Stimulated activated CD4-positive, alpha-beta T cell treated with anti-CD3 and anti-CD28 coated beads, Interleukin-12 subunit alpha, Interleukin-12 subunit beta, amount 100 ng/mL, for 24 hours (primary cell): ENCODE results near the gene FGFBP1.
"Not testable (repeated sequence)": the region's sequence is repeated elsewhere in the genome, so short reads cannot be mapped to it uniquely, and the experiment has no call there.

Experiments used
- DNase-seq, 2 experiments: peaks; one replicate each; pipeline ENCODE4 v3.0.0-alpha.2; 2020; ENCODE audit warnings: low read depth in 2 of 2

The FGFBP1 gene

DNA sequence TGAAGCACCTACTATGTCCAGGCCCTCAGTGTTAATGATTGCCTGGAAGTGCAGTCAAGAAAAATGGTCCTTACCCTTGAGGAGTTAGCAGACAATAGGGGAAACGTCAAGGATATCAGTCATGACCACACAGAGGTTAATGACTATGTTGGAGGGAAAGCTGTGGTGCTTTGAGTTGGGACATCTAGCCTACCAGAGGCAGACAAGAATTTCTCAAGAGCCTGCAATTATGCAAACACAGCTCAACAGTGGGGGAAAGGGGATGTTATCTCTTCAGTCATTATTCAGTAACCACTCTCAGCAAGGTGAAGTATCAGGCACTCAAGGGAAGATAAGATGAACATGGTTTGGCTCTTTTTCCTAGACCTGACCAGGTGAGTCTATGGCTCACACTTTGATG lies 7.0 kb upstream of the FGFBP1 start:
- DNase-seq = no peak

DNA sequence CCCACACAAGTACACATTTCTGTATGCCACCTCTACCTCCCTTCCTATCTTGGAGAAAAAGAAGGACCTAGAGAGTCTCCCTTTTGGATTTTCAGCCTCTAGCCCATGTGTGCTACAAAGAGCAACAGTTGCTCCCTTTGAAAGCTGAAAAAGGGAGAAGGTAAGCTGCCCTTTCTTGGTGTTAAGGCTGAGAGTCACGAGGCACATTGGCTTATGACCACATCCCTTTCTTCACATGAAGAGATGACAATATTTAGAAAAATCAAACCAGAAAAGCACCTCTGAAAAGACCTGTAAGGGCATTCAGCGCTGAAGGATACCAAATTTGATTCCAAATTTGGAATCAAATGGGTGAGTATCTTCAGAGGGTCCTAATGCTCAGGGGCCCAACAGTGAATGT lies 6.4 kb upstream of the FGFBP1 start:
- DNase-seq = no peak

DNA sequence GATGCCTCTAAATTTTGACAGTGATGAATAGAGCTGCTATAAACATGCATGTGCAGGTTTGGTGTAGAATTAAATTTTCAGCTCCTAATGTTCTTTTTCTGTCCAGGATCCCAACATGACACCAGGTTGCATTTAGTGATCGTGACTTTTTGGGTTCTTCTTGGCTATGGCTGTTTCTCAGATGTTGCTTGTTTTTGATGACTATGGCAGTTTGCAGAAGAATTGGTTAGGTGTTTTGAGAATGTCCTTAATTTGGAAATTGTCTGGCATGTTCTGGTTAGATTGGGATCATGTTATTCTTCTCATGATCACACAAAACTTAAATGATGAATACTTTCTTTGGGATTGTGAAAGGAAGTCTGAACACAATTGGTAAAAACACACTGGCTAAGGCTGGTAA lies 3.7 kb upstream of the FGFBP1 start:
- DNase-seq = no peak

DNA sequence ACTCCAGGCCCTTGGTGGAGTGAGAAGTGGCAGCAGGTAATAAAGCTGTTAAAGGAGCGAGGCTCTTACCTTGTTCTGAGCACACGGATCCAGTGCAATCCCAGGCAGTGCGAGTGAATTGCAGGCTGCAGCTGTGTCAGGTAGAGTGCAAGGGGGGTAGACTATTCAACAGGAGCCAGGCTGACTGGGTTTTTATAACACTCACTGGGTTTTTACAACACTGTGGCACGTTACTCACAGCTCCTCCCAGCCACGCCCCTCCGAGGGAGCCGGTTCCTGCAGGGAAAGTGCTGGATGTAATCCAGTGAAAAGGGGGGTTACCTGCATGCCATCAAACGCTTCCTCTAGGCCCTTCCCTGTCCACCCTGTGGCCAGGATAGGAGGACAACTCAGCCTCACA lies 358 bp downstream of the FGFBP1 start:
- no peak for DNase-seq

DNA sequence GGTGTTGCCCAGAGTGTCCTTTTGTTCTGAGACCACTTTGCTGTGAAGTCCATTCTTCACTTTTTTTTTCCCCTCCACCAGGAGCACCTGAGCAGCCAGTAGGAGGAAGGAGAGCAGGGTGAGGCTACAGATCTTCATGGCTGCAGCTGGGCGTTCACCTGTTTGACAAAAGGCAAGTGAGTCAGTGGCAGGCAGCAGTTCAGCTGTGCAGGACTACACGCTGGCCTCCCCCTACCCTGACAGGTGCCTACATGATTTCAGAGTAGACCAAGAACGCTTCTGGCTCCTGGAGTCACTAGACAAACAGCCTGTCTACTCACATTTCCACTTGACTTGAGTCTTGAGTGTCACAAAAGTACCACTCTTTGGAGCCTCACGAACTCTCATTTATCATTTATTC lies 2.0 kb downstream of the FGFBP1 start:
- no peak for DNase-seq

DNA sequence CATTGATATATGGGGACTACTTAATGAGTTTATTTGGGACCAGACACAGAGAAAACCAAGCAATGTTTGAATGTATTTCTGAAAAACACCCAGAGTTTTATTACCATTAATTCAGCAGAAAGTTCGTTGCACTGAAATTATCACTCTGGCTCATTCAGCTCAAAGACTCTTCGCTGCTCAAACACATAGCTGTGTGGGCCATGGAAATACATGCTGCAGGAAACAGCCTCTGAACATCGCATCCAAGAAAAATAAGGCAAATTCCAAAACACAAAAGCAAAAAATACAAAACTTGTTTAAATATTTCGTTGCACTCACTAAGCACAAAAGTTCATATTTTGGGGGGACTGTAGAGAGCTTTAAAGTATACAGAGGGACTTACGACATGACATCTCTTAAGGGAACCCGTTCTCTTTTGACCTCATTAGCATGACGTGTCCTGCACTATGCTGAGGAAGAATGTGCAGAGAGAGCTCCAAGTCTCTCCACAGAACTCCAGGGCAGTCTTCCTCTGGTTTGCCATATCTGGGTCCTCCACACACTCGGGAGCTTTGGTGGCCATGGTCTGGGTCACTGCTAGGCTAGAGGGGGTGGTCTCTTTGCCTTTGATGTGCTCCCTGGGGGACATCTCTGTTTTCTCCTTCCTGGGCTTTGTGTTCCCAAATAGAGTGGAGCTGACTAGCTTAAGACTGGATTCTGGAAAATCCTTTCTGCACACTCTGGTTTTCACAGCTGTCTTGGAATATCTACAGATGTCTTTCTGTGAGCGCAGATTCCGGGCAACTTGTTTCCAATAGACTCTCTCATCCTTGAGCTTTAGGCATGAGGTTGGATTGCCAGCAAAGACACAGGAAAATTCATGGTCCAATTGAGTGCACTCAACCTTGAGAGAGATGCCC lies 2.8 kb downstream of the FGFBP1 start:
- DNase-seq = no peak

DNA sequence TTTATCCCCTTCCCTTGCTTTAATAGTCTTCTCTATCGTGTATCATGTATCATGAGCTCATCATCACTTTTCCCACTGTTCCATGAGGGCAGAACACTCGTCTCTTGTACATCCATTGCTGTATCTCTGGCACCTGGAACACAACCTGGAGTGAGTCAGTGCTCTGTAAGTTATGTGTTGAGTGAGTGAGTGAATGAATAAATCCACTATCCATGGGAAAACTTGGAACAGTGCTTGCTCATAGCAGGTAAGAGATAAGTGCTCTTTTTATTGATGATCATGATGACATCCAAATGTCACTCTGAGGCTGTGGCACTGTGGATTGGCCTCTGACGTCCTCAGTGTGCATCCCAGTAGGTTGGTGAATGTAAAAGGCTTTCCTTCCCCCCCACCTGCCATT lies 4.3 kb downstream of the FGFBP1 start:
- no peak for DNase-seq

DNA sequence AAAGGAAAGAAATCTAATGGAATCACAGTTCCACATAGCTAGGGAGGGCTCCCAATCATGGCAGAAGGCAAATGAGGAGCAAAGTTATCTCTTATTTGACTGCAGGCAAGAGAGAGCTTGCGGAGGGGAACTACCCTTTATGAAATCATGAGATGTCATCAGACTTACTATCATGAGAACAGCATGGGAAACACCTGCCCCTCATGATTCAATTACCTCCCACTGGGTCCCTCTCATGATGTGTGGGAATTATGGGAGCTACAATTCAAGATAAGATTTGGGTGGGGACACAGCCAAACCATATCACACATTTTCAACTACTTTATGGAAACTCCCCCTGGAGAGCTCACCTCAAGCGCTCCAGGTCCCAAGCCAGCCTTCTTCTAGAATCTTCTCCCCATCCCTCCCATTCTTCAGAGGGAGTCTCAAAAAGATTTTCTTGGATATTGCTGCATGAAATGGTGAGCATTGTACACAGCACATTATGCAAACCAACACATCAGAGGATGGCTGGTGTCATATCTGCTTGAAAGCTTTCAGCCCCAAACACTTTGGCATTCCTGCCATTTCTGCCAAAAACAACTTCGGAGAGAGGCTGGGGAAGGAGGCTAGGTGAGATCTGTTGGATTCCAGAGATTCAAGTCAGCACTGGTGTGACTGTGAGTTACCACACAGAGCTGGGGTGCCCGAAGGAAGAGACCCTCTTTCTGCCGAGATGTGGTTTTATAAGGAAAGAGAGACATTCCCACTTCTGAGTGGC lies 6.9 kb downstream of the FGFBP1 start:
- DNase-seq = no peak

DNA sequence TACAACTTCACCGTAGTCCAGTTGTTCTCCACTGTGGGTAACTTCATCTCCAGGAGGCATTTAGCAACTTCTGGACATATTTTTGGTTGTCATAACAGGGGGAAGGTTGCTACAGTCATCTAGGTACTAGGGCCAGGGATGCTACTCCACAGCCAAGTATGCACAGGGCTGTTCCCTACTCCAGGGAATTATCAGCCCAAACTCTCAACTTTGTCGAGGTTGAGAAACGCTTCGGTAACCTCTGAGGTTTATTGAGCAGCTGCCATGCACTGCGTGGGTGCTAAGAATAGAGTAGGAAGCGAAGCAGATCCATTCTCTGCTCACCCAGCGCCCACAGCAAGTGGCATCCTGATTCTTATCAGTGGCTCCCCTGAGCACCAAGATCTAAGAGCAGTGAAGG lies 8.2 kb downstream of the FGFBP1 start:
- DNase-seq = no peak

DNA sequence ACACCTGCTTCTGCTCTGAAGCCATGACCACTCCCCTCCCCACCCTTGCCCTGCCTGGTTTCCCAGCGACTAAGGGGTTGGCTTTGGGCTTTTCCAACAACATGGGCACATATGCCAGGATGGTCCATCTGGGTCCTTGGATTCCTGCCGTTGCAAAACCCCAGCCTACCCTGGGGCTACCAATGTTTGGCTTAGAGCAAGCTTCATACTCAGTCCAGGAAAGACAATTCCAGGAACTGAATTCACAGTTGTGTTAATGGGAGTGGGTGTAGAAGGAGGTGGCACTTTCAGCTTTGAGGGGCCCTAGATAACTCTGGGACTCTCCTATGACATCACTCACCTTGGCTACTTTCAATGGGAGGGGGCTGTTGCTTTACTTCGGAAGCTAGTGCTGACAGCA lies 9.0 kb downstream of the FGFBP1 start:
- DNase-seq = no peak

DNA sequence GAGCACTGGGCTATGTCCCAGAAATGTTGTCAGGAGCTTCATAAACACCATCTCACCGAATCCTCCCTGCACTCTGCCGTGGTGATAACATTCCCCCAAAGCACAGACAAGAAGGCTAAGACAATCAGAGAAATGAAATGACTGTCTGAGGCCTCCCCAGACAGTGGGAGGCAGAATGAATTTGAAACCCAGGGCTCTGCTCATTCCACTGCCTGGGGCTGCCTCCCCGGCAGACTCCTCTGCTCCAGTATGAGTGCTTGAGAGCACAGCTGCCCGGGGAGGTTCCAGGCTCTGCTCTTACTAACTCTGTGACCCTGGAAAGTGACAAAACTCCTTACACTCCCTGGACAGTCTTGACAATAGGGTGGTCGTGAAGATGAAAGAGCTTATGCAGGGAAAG lies 9.7 kb downstream of the FGFBP1 start:
- no peak for DNase-seq

DNA sequence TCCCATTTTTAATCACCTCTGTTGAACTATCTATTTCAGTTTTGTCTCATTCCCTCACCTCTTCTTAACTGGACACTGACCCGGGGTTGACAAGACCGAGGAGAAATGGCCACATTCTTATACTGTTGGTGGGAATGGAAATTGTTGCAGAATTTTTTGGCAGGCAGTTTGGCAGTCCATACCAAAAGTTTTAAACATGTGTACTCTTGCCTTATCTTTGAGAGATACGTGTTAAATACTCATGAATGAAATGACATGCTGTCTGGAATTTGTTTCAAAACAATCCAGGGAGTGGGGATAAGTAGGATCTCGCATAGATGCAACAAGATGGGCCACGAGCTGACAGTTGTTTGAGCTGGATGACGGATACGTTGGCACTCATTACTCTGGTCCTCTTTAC lies 12.1 kb downstream of the FGFBP1 start:
- no peak for DNase-seq

DNA sequence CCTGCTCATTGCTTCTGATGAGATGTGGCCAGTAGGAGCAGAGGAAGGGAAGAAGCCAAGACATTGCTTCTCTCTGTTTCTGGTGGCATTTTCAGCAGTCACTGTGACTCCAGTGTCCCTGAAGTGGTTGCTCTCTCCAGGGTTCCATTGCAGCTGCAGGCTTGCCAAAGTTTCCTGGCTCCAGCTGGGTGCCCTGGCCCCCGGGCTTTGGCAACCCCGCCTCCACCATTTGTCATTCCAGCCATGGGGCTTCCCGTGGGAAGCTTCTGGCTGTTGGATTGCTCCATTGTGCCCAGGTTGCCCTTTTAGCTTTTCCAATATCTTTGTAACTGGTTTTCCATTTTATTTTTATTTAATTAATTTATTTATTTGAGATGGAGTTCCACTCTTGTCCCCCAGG lies 12.7 kb downstream of the FGFBP1 start:
- DNase-seq = no peak

DNA sequence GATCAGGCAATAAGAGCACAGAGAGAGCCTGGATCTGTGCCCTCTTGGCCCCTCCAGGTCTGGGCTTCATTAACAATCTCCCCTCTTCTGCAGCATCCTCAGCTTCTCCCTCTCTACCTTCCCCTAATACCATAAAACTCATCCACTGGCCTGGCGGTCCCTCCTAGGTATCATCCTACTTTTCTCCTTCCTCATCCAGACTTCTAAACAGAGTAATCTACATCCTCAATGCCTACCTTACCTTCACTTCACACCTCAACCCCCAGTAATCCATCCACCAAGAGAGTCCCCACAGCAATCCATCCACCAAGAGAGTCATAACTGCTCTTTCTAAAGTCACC lies 17.0 kb downstream of the FGFBP1 start:
- DNase-seq = no peak

DNA sequence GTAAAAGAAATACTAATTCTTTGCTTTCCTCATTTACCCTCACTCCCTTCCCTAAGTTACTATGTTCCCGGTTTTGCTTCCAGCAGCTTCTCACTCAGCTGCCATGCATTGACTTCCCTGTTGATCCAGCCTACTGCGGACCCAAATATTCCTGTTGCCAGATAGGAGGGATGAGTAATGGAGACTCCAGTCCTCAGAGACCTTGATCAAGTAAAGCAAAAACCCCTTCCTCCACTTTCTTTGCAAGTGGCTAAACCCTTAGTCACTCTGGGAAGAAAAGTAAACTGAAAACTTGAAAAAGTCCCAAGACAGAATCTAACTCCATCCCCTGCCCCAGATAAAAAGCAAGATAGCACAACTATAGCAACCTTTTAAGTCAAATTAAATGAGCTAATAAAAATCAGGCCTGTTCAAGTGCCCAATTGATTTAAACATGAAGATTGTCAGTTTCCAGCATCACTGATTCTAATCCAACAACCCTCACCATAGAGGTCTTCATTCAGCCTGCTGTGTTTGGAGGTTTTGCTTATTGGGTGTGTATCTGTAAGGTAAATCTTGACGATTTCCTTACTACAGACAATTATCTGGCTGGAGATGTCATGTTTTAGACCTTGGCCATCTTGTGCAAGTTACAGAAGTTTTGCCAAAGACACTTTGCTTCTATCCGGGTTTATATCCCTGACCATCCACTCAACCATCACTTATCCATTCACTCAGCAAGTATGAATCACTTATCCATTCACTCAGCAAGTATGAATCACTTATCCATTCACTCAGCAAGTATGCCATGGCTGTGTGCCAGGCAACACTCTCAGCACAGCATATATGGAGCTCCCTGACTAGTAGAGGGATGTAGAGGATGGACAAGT lies 17.6 kb downstream of the FGFBP1 start:
- no peak for DNase-seq

DNA sequence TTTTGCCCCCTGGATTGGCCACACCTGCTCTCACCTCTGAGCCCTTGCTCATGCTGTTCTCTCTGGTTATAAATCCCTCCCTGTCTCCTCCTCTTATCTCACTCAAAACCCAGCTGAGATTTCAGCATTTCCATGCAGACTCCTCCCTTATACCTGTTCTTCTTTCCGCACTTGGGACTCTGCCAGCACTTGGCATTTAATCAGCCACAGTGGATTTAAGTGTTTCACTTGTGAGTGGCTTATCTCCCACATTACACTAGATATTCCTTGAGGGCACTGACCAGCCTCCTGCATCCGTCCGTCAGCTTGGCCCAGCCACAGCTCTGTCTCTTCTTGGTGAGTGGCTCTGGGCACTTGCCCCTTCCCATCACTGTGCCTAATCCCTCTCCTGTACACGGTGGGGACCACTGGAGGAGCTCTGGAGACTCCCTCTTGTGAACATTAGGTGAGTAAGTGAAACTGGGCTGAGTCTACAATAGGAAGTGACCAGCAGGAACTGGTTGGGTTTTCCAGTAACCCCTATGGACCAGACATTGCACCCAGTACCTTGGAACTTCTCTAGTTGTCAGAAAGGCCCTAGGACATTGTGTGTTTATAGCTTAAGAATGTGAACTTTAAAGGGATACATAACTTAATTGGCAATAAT lies 19.9 kb downstream of the FGFBP1 start:
- DNase-seq = no peak

DNA sequence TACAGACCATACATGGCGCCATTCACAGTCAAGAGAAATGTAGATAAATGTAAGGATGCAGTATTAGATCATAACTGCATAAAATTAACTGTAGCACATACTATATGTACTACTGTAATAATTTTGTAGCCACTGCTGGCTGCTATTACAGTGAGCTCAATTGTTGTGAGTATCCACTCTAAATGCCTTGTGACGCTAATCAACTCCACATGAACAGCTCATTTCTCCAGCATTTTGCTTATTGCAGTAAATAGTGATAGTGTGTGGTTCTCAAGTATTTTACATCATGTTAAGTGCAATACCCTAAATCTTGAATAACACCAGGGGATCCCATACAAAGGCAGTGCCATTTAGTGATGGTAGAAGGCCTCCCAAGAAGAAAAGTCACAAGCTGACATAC lies 21.2 kb downstream of the FGFBP1 start:
- no peak for DNase-seq

DNA sequence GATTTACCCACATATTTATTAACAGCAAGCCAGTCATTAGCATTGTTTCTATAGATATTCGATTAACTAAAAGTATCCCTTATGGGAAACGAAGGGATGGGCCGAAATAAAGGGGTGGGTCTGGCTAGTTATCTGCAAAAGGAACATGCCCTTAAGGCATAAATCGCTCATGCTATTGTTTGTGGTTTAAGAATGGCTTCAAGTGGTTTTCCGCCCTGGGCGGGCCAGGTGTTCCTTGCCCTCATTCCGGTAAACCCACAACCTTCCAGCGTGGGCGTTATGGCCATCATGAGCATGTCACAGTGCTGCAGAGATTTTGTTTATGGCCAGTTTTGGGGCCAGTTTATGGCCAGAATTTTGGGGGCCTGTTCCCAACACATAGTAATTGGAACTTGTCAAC lies 22.2 kb downstream of the FGFBP1 start:
- DNase-seq = not testable (repeated sequence)

DNA sequence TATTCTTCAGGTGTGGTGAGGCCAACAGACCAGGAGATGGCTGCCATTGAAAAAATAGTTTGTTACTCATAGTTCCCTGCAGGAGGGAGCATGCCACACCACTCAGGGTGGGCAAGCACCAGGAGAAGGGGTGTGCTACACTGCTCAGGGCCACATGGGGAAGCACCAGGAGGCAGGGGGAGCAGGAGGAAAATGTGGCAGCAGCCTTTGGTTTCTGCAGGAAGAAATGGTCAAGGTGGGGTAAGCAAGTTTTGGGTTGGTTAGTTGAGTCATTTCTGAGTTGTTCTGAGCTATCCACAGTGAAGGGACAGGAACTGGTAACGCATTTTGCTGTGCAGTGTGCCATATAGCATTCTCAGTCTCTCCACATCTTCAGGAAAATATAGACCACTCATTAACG lies 23.8 kb downstream of the FGFBP1 start:
- no peak for DNase-seq

DNA sequence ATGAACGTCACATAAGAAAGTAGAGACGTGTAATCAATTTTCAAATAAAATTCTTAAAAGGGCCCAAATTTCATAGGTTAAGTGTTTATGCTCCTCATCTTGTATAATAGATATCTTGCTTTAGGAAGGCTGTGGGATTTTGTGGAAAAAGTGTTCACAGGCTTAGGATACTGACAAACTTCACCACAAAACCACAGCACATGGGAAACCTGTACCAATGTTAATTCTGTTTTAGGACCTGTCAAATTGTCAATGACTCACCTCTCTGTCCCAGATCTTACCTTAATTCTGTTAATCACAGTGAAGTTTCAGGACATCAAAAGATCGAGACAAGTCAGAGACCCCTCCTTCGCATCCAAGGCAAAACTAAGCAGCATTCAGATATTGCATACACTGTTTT lies 24.2 kb downstream of the FGFBP1 start:
- no peak for DNase-seq

DNA sequence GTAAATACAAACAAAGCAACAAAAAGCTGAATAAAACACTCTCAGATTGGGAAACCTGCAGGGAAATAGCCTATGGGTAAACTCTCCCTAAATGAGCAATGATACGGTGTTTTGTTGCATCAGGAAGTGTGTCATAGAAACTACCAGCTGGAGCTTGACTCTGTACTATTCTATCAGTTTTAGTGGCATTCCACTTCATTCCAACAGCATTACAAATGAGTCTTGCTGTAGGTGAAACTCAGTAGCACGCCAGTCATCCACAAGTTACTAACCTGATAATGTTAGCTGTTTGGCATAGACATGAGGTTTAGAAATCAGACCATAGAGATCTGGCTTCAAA lies 24.9 kb downstream of the FGFBP1 start:
- DNase-seq = no peak
